RWPE1 (cell line): ENCODE data around the gene MZT1.
A peak's percentile ranks its signal among the peaks of the same experiment; 100 is the strongest.

Experiments
- CTCF ChIA-PET: fragments of 350-600 bp; sonication (Branson Sonifier 250); formaldehyde crosslinking; extraction: SDS; loops from one replicate; lab custom pipeline; 2021; lab: Yijun Ruan, JAX
- POLR2A ChIA-PET: fragments of 400-600 bp; formaldehyde crosslinking; extraction: SDS; loops from one replicate; lab custom pipeline; 2020; ENCODE audit warnings: antibody characterized with exemption; ENCODE audit not compliant: low non-redundant PET; lab: Yijun Ruan, JAX
- DNase-seq: peaks from one replicate; pipeline ENCODE4 v3.0.0; 2012; ENCODE audit warnings: low spot score
- H3K27ac ChIP-seq: fragments of 450-650 bp; 2 replicates; pipeline ENCODE4 v1.5.1; 2017
- TF ChIP-seq, protein P1 (sequence below): fragments of 450-650 bp; conservative IDR thresholded peaks from 2 replicates; pipeline ENCODE4 v1.5.1; 2017; ENCODE audit warnings: low read depth, mild to moderate bottlenecking

The MZT1 gene

DNA sequence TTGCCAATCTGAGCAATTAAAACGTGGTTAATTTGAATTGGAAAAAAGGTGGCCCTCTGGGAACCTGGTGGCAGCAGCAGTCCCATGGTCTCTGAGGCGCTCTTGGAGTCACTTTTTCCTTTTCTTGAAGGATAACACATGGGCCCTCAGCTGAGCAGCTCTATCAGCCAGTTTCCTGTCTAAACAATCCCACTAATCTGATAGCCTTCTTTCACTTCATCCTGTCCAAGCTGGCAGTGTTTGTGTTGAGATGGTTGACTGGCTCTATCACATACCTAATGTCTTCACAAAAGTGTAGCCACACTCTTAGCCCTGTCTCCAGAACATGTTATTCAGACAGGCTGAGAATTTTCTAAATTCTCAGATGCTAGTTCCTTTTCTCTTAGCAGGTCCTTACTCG, 10.7 kb downstream of the MZT1 start:
- POLR2A ChIA-PET, result no interaction called here
- CTCF ChIA-PET, result no interaction called here
- TF ChIP-seq, protein P1, sequence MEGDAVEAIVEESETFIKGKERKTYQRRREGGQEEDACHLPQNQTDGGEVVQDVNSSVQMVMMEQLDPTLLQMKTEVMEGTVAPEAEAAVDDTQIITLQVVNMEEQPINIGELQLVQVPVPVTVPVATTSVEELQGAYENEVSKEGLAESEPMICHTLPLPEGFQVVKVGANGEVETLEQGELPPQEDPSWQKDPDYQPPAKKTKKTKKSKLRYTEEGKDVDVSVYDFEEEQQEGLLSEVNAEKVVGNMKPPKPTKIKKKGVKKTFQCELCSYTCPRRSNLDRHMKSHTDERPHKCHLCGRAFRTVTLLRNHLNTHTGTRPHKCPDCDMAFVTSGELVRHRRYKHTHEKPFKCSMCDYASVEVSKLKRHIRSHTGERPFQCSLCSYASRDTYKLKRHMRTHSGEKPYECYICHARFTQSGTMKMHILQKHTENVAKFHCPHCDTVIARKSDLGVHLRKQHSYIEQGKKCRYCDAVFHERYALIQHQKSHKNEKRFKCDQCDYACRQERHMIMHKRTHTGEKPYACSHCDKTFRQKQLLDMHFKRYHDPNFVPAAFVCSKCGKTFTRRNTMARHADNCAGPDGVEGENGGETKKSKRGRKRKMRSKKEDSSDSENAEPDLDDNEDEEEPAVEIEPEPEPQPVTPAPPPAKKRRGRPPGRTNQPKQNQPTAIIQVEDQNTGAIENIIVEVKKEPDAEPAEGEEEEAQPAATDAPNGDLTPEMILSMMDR, result no peak
- no peak for DNase-seq
- no peak overlapping the region for H3K27ac ChIP-seq

DNA sequence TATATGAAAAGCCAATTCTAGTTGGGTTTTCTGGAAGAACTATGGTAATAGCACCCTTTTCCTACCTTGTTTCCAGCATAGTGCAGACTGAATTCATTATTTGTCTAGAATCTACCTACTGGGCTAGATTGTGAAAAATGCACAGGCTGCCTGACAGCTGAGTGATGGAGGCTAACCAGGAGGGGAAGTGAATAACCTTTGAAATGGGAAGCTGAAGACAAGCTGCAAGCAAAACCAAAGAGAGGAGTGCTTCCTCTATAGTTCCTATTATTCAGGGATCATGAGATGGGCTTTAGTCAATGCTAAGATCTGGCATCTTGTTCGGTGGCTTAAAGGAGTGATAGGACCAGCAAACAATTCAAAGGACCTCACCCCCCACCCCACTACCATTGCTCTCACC, 26.9 kb downstream of the MZT1 start:
- TF ChIP-seq, protein P1, result no peak
- no peak for DNase-seq
- POLR2A ChIA-PET, result no interaction called here
- CTCF ChIA-PET, result no interaction called here
- no peak overlapping the region for H3K27ac ChIP-seq

DNA sequence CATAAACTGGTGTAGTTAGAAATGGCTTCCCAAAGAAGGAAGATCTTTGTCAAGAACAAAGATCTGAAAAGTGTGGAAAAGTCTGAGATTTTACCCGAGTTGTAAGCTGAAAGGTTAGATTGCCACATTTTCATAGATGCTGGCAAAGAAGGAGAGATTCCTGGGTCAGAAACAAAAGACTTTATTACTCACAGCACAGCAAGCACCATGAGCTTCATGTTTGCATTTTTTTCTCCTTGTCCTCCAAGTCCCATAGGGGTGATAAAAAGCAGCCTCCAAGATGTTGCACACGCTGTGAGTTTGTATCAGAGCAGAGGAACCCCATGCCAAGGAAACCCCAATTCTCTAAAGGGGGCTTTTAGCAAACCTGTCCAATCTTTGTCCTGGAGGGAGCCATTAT, 29.3 kb downstream of the MZT1 start:
- DNase-seq, result no peak
- ChIA-PET CTCF (no interaction called here), POLR2A (no interaction called here)
- TF ChIP-seq, protein P1, result no peak
- H3K27ac ChIP-seq, result no peak overlapping the region

DNA sequence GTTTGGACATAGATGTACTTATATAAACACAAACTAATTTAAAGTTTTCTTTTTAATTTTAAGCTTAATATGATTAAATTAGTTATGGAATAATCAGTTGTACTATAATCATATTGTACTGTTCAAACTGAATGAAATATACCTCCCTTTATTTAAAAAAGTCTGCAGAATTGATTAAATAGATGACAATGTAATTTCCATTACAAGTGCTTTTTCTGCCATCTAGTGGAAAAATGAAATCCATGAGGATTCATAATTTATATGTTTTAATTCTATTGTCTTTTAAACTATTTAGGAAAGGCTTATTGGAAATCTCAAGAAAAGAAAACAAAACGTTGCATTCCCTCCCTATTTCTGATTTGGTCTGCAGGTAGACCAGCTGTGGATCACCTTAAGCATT, 30.9 kb downstream of the MZT1 start:
- DNase-seq, result no peak
- TF ChIP-seq, protein P1, result peak; percentile 41; the same call in 1 of the 2 replicates
- POLR2A ChIA-PET, result no interaction called here

DNA sequence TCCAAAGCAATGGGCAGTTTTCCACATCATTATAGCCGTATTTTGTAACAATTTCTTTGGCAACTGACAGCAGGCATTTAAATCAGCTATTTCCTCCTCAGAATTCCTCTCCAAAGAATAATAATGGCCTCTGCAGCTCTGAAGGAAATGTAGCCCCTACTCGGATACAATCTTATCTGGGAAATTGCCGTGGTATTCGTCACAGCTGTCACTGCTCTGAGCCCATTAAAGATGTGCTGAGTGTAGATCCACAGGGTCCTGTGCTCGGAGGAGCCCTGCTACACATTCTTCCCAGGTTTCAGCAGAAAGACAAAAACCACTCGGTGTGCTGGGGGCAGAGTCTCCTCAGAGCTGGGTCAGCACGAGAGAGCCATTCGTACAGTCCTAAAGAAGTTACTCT, 33.1 kb downstream of the MZT1 start:
- TF ChIP-seq, protein P1, result no peak
- H3K27ac ChIP-seq, result no peak overlapping the region
- ChIA-PET POLR2A (no interaction called here), CTCF (no interaction called here)
- no peak for DNase-seq

More for the DNA sequence above, 30.9 kb downstream of the MZT1 start:
- CTCF ChIA-PET, result interaction anchor here (0.6 to 0.7 kb wide), 2 partner anchors 367 to 958 kb away, joined by 3 read pairs; no protein-coding TSS in a partner anchor
- H3K27ac ChIP-seq, result no peak overlapping the region

DNA sequence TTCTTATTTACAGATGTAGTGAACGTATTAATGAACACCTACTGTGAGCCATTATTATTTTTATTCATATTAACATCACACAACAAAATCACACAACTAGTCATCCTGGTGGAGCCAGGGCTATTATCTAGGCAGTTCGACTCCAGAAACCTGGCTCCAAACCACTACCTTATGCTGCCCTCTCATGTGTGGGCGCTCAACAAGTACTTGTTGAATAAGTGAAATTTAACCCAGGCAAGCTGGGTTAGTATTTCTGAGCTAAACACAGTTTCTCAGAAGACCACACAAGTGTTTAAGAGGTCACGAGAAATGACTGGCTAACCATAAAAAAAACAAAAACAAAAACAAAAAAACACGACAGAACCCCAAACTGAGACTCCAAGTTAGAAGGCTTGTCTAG, 33.6 kb downstream of the MZT1 start:
- CTCF ChIA-PET, result interaction anchor here (0.7 kb wide), 1 partner anchor 1822 kb away, joined by 5 read pairs; no protein-coding TSS in a partner anchor
- DNase-seq, result no peak
- no peak overlapping the region for H3K27ac ChIP-seq
- POLR2A ChIA-PET, result no interaction called here
- TF ChIP-seq, protein P1, result no peak
